GM23338 (cell line): ENCODE results near the gene MARK3. TPM values are rescaled to one million over a fixed set of nuclear protein-coding genes. Genes with fewer than 3 reads are reported as not detected.

Experiments used
- ATAC-seq: fragments of 200-7000 bp; cut with Tn5 transposase; 3 replicates; pipeline ENCODE4 v1.9.1; 2020
- DNase-seq: peaks from one replicate; pipeline ENCODE4 v3.0.0-alpha.2; 2015; ENCODE audit warnings: low spot score
- H2AFZ ChIP-seq: fragments of 200-600 bp; sonication (generic); 2 replicates; pipeline ENCODE4 v1.8.0; 2016; ENCODE audit warnings: antibody characterized with exemption, mild to moderate bottlenecking, moderate library complexity
- H3F3A ChIP-seq: fragments of 200-600 bp; sonication (generic); replicated peaks from 2 replicates; pipeline ENCODE4 v1.8.0; 2017; ENCODE audit warnings: antibody characterized with exemption, mixed run types, low read depth
- H3K27ac ChIP-seq: fragments of 200-600 bp; sonication (generic); 2 replicates; pipeline ENCODE4 v1.6.1; 2016; ENCODE audit warnings: low read depth
- H3K27me3 ChIP-seq: fragments of 200-600 bp; sonication (generic); 2 replicates; pipeline ENCODE4 v1.8.0; 2016; ENCODE audit warnings: mild to moderate bottlenecking, mixed run types, moderate library complexity; ENCODE audit not compliant: insufficient read depth
- H3K36me3 ChIP-seq: fragments of 200-600 bp; sonication (generic); 2 replicates; pipeline ENCODE4 v1.8.0; 2016; ENCODE audit warnings: mild to moderate bottlenecking; ENCODE audit not compliant: insufficient read depth
- H3K4me1 ChIP-seq: fragments of 200-600 bp; sonication (generic); 2 replicates; pipeline ENCODE4 v1.8.0; 2016; ENCODE audit warnings: mild to moderate bottlenecking, moderate library complexity; ENCODE audit not compliant: insufficient read depth
- H3K4me2 ChIP-seq: fragments of 200-600 bp; sonication (generic); 2 replicates; pipeline ENCODE4 v1.7.1; 2017; ENCODE audit warnings: mixed run types
- H3K4me3 ChIP-seq: fragments of 200-600 bp; sonication (generic); 2 replicates; pipeline ENCODE4 v1.6.1; 2016; ENCODE audit warnings: mixed run types
- H3K79me2 ChIP-seq: fragments of 200-600 bp; sonication (generic); replicated peaks from 2 replicates; pipeline ENCODE4 v1.8.0; 2017; ENCODE audit warnings: mild to moderate bottlenecking; ENCODE audit not compliant: insufficient read depth
- H3K9me2 ChIP-seq: fragments of 200-600 bp; sonication (generic); 2 replicates; pipeline ENCODE4 v1.8.0; 2017; ENCODE audit not compliant: insufficient read depth
- H4K20me1 ChIP-seq: fragments of 200-600 bp; sonication (generic); replicated peaks from 2 replicates; pipeline ENCODE4 v1.8.0; 2017; ENCODE audit warnings: mild to moderate bottlenecking; ENCODE audit not compliant: insufficient read depth
- H3K27ac Mint-ChIP-seq: 2 replicates; pipeline ENCODE4 v1.8.0; 2020; ENCODE audit warnings: inconsistent platforms, mild to moderate bottlenecking, moderate library complexity, mixed read lengths
- H3K27me3 Mint-ChIP-seq: 3 replicates; pipeline ENCODE4 v1.8.0; 2022; ENCODE audit warnings: low read depth, mild to moderate bottlenecking, moderate library complexity, mixed read lengths, inconsistent platforms; ENCODE audit not compliant: insufficient read depth, poor library complexity
- H3K36me3 Mint-ChIP-seq: 3 replicates; pipeline ENCODE4 v1.8.0; 2021; ENCODE audit warnings: low read depth, mild to moderate bottlenecking, inconsistent platforms, moderate library complexity, mixed read lengths
- H3K4me1 Mint-ChIP-seq: 3 replicates; pipeline ENCODE4 v1.8.0; 2020; ENCODE audit warnings: mild to moderate bottlenecking, inconsistent platforms, mixed read lengths
- H3K4me3 Mint-ChIP-seq: 3 replicates; pipeline ENCODE4 v1.8.0; 2021; ENCODE audit warnings: moderate library complexity, mild to moderate bottlenecking, inconsistent platforms, mixed read lengths
- H3K9me3 Mint-ChIP-seq: 3 replicates; pipeline ENCODE4 v1.8.0; 2020; ENCODE audit warnings: moderate library complexity, mild to moderate bottlenecking, inconsistent platforms, mixed read lengths
- CREB1 ChIP-seq: fragments of 250-450 bp; sonication (Bioruptor Pico); IDR thresholded peaks from 2 replicates; pipeline ENCODE4 v1.5.0; 2020; ENCODE audit warnings: low read depth, mild to moderate bottlenecking, moderate library complexity
- EZH2 ChIP-seq: fragments of 200-600 bp; sonication (generic); IDR thresholded peaks from one replicate; pipeline ENCODE4 v1.8.0; 2017; ENCODE audit warnings: antibody characterized with exemption, mild to moderate bottlenecking, low read depth; ENCODE audit not compliant: unreplicated experiment
- EZH2phosphoT487 ChIP-seq: fragments of 200-600 bp; sonication (generic); IDR thresholded peaks from one replicate; pipeline ENCODE4 v1.8.1; 2018; ENCODE audit warnings: antibody characterized with exemption; ENCODE audit not compliant: unreplicated experiment
- JUNB ChIP-seq: IDR thresholded peaks from one replicate; pipeline ENCODE4 v1.6.1; 2016; ENCODE audit warnings: antibody characterized with exemption; ENCODE audit not compliant: unreplicated experiment
- NANOG ChIP-seq: IDR thresholded peaks from 2 replicates; pipeline ENCODE4 v1.6.1; 2016; ENCODE audit warnings: antibody characterized with exemption, borderline replicate concordance
- POLR2AphosphoS5 ChIP-seq: IDR thresholded peaks from 2 replicates; pipeline ENCODE4 v1.6.1; 2016; ENCODE audit warnings: antibody characterized with exemption, low read depth
- STAT1 ChIP-seq: IDR thresholded peaks from one replicate; pipeline ENCODE4 v1.6.1; 2016; ENCODE audit warnings: antibody characterized with exemption; ENCODE audit not compliant: unreplicated experiment
- ZNF331 ChIP-seq: fragments of 250-450 bp; sonication (Bioruptor Pico); IDR thresholded peaks from 2 replicates; pipeline ENCODE4 v1.5.0; 2020; ENCODE audit warnings: low read depth, mild to moderate bottlenecking, moderate library complexity
- polyA plus RNA-seq: library from polyadenylated mRNA; unstranded; fragments of >200 nt; fragmentation: Nextera tagmentation; extraction: Ambion mirVana; gene quantifications from 2 replicates; pipeline ENCODE4 v1.2.1, GENCODE V29; 2016
- total RNA-seq: library from RNA; depleted of rRNA; stranded (reverse); fragments of >200 nt; shearing (Covaris generic); gene quantifications from 2 replicates; pipeline ENCODE4 v1.2.3, GENCODE V29; 2014
- TF ChIP-seq, protein P1 (sequence below), 2 experiments: fragments of 200-600 bp in 1 of 2; sonication (generic) in 1 of 2; conservative IDR thresholded peaks; 2 replicates each; pipeline versions ENCODE4 v1.5.1 to v1.6.1; 2016 to 2017; ENCODE audit warnings: antibody characterized with exemption in 2 of 2, low read depth in 2 of 2, mild to moderate bottlenecking in 2 of 2, moderate library complexity in 1 of 2
- TF ChIP-seq, protein P2 (sequence below): IDR thresholded peaks from 2 replicates; pipeline ENCODE4 v1.6.1; 2016; ENCODE audit warnings: antibody characterized with exemption
- TF ChIP-seq, protein P3 (sequence below): fragments of 250-450 bp; sonication (Bioruptor Pico); IDR thresholded peaks from 2 replicates; pipeline ENCODE4 v1.5.0; 2020; ENCODE audit warnings: mild to moderate bottlenecking, moderate library complexity

MARK3 gene
- total and polyA plus RNA-seq, 2 experiments from 2014 or later, result 45.9 to 69.7 TPM

DNA sequence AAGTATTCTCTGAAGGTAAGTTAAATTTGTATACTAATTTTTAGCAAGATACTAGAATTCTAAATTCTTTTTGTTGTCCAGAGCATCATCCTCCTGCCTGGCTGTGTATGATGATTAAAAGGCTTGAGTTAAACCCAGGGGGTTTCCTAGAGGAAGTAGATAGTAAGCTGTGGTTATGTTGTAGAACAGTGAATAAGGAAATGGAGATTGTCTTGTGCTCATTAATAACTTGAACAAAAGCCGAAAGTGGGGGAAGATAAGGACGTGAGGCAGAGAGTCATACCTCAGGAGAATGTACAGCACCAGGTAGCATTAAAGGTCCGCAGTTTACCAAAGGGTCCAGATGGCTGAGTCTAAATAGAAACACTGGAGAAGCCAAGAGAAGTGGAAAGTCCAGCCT, 95.4 kb downstream of the MARK3 start:
- ATAC-seq (no peak), DNase-seq (no peak)
- 0 out of 2 replicates have a peak, but pooled peaks cover 2% of the 10 kb centered on the region for H3F3A ChIP-seq
- no peak overlapping the region for H2AFZ ChIP-seq
- H3K27me3 ChIP-seq, result no peaks in the 10 kb centered on the region
- H3K27ac ChIP-seq, result no peak overlapping the region
- no peaks in the 10 kb centered on the region for H3K4me1 ChIP-seq
- H3K79me2 ChIP-seq, result no peaks in the 10 kb centered on the region
- H3K4me1 Mint-ChIP-seq, result no peaks in the 10 kb centered on the region
- no peaks in the 10 kb centered on the region for H3K9me3 Mint-ChIP-seq
- H3K4me2 ChIP-seq, result no peak overlapping the region
- no peaks in the 10 kb centered on the region for H3K9me2 ChIP-seq
- H3K4me3 ChIP-seq, result no peak overlapping the region
- TF ChIP-seq EZH2 (no peak), POLR2AphosphoS5 (no peak), STAT1 (no peak), NANOG (no peak), CREB1 (CRISPR knock-in tag) (no peak), JUNB (no peak), EZH2phosphoT487 (no peak)
- TF ChIP-seq, protein P1, sequence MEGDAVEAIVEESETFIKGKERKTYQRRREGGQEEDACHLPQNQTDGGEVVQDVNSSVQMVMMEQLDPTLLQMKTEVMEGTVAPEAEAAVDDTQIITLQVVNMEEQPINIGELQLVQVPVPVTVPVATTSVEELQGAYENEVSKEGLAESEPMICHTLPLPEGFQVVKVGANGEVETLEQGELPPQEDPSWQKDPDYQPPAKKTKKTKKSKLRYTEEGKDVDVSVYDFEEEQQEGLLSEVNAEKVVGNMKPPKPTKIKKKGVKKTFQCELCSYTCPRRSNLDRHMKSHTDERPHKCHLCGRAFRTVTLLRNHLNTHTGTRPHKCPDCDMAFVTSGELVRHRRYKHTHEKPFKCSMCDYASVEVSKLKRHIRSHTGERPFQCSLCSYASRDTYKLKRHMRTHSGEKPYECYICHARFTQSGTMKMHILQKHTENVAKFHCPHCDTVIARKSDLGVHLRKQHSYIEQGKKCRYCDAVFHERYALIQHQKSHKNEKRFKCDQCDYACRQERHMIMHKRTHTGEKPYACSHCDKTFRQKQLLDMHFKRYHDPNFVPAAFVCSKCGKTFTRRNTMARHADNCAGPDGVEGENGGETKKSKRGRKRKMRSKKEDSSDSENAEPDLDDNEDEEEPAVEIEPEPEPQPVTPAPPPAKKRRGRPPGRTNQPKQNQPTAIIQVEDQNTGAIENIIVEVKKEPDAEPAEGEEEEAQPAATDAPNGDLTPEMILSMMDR (conservative IDR thresholded peaks at IDR 0.05; ENCODE audit: low read depth in 2 of 2), result no peak
- H3K27ac Mint-ChIP-seq, result no peak overlapping the region
- peaks cover 3% of the 10 kb centered on the region for H3K27me3 Mint-ChIP-seq
- peaks cover 18% of the 10 kb centered on the region for H3K36me3 ChIP-seq
- peaks cover 2% of the 10 kb centered on the region for H4K20me1 ChIP-seq
- H3K4me3 Mint-ChIP-seq, result no peak overlapping the region
- peaks cover 50% of the 10 kb centered on the region for H3K36me3 Mint-ChIP-seq

DNA sequence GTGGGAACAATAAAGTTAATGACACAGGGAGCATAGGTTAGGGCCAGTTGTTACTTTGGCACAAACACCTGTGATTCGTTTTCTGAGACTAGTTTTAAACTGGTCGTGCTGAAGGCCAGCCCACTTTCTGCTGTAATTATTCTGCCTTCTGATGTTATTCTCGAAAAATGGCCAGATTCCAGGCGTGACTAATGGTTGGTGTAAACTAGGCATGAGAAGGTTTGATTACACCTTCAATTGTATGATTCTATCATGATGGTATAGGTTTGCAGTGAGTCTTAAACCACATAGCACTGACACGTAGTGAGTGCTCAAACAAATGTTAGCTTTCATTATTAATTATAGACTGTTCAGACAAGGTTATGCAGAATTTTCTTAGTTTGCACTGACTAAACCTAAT, 98.4 kb downstream of the MARK3 start:
- Histone ChIP-seq H3K4me1 (no peaks in the 10 kb centered on the region), H3K9me2 (no peaks in the 10 kb centered on the region), H3K4me2 (no peak overlapping the region), H3K79me2 (no peaks in the 10 kb centered on the region), H2AFZ (no peak overlapping the region), H3K4me3 (no peak overlapping the region), H3F3A (0 out of 2 replicates have a peak, but pooled peaks cover 2% of the 10 kb centered on the region), H3K27me3 (no peaks in the 10 kb centered on the region), H4K20me1 (peaks cover 2% of the 10 kb centered on the region; the same call in 1 of the 2 replicates), H3K27ac (peak overlapping the region; percentile 63; the same call in 1 of the 2 replicates), H3K36me3 (peaks cover 8% of the 10 kb centered on the region)
- Mint-ChIP-seq H3K4me3 (no peak overlapping the region), H3K4me1 (no peaks in the 10 kb centered on the region), H3K9me3 (no peaks in the 10 kb centered on the region), H3K27me3 (no peaks in the 10 kb centered on the region), H3K36me3 (peaks cover 41% of the 10 kb centered on the region), H3K27ac (no peak overlapping the region)
- DNase-seq (no peak), ATAC-seq (no peak)
- no peak for TF ChIP-seq ZNF331 (CRISPR knock-in tag)
- TF ChIP-seq, protein P2, sequence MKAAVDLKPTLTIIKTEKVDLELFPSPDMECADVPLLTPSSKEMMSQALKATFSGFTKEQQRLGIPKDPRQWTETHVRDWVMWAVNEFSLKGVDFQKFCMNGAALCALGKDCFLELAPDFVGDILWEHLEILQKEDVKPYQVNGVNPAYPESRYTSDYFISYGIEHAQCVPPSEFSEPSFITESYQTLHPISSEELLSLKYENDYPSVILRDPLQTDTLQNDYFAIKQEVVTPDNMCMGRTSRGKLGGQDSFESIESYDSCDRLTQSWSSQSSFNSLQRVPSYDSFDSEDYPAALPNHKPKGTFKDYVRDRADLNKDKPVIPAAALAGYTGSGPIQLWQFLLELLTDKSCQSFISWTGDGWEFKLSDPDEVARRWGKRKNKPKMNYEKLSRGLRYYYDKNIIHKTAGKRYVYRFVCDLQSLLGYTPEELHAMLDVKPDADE, result no peak
- no peak for TF ChIP-seq NANOG
- TF ChIP-seq POLR2AphosphoS5, result no peak
- no peak for TF ChIP-seq CREB1 (CRISPR knock-in tag)
- TF ChIP-seq, protein P3, sequence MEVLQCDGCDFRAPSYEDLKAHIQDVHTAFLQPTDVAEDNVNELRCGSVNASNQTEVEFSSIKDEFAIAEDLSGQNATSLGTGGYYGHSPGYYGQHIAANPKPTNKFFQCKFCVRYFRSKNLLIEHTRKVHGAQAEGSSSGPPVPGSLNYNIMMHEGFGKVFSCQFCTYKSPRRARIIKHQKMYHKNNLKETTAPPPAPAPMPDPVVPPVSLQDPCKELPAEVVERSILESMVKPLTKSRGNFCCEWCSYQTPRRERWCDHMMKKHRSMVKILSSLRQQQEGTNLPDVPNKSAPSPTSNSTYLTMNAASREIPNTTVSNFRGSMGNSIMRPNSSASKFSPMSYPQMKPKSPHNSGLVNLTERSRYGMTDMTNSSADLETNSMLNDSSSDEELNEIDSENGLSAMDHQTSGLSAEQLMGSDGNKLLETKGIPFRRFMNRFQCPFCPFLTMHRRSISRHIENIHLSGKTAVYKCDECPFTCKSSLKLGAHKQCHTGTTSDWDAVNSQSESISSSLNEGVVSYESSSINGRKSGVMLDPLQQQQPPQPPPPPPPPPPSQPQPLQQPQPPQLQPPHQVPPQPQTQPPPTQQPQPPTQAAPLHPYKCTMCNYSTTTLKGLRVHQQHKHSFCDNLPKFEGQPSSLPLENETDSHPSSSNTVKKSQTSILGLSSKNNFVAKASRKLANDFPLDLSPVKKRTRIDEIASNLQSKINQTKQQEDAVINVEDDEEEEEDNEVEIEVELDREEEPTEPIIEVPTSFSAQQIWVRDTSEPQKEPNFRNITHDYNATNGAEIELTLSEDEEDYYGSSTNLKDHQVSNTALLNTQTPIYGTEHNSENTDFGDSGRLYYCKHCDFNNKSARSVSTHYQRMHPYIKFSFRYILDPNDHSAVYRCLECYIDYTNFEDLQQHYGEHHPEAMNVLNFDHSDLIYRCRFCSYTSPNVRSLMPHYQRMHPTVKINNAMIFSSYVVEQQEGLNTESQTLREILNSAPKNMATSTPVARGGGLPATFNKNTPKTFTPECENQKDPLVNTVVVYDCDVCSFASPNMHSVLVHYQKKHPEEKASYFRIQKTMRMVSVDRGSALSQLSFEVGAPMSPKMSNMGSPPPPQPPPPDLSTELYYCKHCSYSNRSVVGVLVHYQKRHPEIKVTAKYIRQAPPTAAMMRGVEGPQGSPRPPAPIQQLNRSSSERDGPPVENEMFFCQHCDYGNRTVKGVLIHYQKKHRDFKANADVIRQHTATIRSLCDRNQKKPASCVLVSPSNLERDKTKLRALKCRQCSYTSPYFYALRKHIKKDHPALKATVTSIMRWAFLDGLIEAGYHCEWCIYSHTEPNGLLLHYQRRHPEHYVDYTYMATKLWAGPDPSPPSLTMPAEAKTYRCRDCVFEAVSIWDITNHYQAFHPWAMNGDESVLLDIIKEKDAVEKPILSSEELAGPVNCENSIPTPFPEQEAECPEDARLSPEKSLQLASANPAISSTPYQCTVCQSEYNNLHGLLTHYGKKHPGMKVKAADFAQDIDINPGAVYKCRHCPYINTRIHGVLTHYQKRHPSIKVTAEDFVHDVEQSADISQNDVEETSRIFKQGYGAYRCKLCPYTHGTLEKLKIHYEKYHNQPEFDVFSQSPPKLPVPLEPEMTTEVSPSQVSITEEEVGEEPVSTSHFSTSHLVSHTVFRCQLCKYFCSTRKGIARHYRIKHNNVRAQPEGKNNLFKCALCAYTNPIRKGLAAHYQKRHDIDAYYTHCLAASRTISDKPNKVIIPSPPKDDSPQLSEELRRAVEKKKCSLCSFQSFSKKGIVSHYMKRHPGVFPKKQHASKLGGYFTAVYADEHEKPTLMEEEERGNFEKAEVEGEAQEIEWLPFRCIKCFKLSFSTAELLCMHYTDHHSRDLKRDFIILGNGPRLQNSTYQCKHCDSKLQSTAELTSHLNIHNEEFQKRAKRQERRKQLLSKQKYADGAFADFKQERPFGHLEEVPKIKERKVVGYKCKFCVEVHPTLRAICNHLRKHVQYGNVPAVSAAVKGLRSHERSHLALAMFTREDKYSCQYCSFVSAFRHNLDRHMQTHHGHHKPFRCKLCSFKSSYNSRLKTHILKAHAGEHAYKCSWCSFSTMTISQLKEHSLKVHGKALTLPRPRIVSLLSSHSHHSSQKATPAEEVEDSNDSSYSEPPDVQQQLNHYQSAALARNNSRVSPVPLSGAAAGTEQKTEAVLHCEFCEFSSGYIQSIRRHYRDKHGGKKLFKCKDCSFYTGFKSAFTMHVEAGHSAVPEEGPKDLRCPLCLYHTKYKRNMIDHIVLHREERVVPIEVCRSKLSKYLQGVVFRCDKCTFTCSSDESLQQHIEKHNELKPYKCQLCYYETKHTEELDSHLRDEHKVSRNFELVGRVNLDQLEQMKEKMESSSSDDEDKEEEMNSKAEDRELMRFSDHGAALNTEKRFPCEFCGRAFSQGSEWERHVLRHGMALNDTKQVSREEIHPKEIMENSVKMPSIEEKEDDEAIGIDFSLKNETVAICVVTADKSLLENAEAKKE (CRISPR knock-in tag), result no peak
- no peak for TF ChIP-seq EZH2
- no peak for TF ChIP-seq EZH2phosphoT487
- TF ChIP-seq STAT1, result no peak
- TF ChIP-seq JUNB, result no peak
